Stimulated activated CD8-positive, alpha-beta memory T cell treated with anti-CD3 and anti-CD28 coated beads, Interleukin-15, amount 100 ng/mL, for 48 hours (primary cell): Measurements from ENCODE around the gene FEZ2.

Experiments used
- DNase-seq, 2 donors: peaks; one replicate each; pipeline ENCODE4 v3.0.0-alpha.2; 2020; ENCODE audit warnings: low read depth in 2 of 2

FEZ2 gene

DNA sequence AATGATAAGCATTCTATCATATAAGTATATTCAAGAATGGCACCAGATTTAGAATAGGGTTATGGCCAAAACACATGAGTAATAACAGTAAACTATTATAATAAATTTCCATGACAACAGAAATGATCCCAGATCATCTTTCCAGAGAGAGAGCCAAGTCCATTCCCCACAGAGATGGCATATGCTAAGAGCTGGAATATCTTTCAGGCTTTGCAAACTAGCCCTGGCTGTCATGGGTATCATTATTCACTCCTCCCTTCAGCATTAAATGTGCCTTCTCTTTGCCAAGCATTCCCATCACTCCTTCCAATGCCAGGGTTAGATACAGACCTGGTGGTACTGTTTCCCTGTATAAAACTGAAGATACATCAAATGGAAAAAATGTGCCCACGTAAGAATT lies 10.9 kb downstream of the FEZ2 start:
- no peak for DNase-seq

DNA sequence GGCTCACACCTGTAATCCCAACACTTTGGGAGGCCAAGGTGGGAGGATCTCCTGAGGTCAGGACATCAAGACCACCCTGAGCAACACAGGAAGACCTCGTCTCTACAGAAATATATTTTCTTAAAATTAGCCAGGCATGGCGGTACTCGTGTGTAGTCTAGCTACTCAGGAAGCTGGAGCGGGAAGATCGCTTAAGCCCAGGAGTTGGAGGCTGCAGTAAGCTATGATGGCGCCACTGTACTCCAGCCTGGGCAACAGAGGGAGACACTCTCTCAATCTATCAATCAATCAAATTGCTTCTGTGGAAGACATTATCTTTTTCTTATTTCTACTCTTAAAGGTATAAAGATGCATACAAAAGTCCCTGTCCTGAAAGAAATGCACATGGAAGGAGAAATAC lies 11.3 kb downstream of the FEZ2 start:
- DNase-seq = no peak

GRCh38 chr2:36584148-36584794 lies 13.7 kb downstream of the FEZ2 start:
- no peak for DNase-seq

DNA sequence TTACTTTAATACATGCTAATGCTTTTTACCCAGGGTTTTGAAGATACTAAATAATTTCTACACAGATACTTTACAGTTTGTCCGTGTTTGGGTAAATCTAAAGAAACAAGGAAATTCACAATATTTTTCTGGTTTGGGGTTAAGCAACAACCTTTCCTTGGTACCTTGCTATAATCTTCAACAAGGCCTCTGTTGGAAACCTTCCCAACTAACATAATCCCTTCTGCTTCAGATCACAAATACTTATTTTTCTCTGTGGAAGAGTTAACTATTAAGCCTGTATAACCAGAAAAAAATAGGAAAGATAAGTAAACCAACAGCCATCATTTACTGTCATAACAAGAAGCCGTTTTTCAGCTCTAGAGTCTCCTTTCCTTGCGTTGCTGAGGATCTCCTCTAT lies 15.0 kb downstream of the FEZ2 start:
- no peak for DNase-seq

GRCh38 chr2:36582538-36582937 lies 15.4 kb downstream of the FEZ2 start:
- no peak for DNase-seq

DNA sequence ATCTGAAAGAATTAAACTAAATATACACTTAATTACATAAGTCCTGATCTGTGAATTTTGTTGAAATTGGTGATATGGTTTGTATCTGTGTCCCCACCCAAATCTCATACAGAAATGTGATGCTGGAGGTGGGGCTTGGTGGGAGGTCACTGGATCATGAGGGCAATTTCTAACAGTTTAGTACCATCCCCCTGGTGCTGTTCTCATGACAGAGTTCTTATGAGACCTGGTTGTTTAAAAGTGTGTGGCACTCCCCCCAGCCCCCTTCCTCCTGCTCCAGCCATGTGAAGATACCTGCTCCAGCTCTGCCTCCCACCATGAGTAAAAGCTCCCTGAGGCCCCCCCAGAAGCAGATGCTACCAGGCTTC lies 18.7 kb downstream of the FEZ2 start:
- no peak for DNase-seq

DNA sequence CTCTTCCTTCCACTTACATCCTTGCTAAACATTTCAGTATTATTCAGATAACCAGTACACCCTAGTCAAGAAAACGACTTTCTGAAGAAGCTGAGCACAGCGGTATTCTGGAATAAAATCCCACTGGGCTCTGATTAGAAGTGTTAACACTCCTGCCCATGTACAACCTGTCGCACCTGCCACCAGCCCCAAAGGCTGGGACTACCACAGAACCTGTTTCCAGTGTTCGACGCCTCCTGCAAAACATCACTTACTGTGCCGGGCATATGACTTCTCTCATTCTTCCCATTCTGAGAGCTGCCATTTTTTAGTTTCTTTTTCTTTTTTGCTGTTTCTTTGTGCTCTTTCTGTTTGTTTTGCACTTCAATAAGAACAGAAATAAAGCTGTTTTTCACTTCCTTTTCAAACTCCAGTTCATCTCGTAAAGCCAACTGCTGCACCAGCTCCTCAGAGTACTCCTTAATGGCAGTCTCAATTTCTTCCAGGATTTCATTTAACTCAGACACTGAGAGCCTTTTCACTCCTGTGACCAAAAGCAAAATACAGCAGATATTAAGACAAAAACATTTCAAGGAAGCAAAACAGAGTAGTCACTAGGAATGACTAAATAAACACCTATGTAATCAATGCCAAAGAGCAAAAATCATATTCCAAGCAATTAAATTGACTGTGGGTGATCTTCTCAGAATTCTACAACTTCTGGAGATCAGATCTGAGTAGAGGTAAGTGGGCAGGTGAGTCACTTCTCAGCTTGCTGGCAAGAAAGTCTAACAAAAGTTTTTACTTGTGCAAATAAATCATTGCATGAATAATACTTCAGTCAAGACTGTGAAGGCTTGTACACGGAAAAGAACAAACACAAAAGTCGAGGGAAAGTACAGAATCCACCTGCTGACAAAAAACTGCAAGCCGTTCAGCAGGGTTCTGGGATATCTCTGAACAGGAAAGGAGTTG lies 19.3 kb downstream of the FEZ2 start:
- DNase-seq = no peak

DNA sequence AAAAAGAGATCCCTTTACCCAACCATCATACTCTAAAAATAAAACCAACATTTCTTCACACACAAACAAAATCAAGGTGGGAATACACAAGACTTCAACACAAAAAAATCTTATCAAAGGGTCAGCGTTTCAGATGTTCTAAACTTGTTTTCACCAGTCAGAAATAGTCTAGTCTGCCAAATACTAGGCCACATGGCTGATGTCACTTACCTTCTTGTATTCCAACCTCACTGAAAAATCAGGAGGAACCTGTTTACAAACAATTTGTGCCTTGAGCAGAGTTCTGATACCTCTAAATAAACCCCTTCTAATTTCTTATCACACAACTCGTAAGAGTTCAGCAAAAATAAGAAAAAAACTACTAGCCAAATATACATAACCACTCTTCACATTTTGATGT lies 20.1 kb downstream of the FEZ2 start:
- DNase-seq = no peak

GRCh38 chr2:36574560-36574959 lies 23.4 kb downstream of the FEZ2 start:
- DNase-seq = no peak

GRCh38 chr2:36573165-36573564 lies 24.8 kb downstream of the FEZ2 start:
- DNase-seq = no peak

DNA sequence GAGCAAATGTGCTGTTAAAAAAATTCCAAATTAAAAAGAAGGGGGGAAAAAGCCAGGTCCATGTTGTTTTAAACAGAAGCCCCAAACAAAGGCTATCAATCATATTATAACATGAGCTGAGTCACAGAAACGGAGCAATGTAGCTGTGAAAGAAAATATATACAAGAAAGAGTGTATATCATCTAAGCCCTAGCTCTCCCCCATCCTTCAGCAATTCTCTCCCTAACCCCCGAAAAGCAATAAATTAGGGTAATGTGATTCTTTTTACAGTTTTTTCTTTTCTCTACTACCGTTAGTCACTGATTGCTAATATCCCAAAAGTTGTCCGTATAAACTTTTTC lies 25.3 kb downstream of the FEZ2 start:
- DNase-seq = no peak

DNA sequence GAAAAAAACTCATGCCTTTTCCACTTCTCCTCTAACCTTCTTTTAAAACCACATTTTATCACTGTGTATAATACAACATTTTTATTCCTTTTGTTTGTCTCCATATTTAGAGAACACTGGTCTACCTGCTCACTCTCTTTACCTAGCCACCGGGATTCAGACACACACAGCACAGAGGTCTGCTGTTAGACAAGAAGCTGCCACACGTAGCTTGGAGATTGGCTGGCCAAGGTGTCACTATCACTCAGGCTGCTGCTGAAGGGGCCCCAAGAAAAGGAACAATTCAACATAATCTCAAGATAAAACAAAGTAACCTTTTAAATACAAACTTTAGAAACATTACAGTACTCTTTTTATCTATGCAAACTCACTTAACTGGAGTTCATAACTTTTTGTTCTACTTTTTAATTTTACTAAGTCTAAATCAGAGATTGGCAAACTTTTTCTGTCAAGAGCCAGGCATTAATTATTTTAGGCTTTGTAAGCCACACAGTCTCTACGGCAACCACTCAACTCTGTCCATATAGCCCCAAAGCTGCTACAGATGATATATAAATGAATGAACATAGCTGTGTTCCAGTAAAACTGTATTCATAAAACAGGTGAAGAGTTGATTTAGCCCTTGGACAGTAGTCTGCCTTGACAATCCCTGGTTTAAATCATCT lies 25.8 kb downstream of the FEZ2 start:
- no peak for DNase-seq

DNA sequence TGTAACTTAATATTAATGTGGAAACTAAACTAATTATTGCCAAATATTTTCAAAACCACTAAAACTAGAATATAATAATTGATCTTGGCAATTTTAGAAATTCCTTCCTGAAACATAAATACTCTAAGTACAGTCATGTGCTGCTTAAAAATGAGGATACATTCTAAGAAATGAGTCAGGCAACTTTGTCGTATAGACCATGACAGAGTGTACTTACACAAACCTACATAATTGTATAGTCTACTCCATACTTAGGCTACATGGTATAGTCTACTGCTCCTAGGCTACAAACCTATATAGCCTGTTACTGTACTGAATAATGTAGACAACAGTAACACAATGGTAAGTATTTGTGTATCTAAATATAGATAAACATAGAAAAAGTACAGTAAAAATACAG lies 27.6 kb downstream of the FEZ2 start:
- no peak for DNase-seq

DNA sequence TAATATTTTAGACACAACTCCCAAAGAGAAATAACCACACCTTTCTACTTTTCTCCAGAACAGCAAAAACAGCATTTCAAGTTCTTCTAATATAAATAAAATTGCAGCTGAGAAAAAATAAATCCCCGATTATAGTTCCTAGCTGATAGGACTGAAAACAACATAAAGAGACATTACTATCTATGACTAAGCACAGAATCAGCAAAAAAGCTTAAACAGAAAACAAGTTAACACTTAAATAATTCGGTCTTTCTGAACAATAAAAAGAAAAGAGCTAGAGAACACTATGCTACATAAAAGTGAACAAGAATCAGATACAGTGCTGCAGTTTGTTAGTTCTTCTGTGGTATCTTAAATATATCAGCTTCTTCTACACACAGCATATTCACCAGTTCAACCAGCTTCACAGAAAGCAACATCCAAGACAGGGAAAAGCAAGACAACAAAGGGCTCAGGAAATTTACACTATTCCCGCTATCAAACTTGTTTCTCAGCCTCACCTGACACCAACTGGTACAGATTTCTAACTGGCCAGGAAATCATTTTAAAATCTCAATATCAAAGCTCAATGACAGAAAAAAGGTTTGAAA lies 28.6 kb downstream of the FEZ2 start:
- no peak for DNase-seq

DNA sequence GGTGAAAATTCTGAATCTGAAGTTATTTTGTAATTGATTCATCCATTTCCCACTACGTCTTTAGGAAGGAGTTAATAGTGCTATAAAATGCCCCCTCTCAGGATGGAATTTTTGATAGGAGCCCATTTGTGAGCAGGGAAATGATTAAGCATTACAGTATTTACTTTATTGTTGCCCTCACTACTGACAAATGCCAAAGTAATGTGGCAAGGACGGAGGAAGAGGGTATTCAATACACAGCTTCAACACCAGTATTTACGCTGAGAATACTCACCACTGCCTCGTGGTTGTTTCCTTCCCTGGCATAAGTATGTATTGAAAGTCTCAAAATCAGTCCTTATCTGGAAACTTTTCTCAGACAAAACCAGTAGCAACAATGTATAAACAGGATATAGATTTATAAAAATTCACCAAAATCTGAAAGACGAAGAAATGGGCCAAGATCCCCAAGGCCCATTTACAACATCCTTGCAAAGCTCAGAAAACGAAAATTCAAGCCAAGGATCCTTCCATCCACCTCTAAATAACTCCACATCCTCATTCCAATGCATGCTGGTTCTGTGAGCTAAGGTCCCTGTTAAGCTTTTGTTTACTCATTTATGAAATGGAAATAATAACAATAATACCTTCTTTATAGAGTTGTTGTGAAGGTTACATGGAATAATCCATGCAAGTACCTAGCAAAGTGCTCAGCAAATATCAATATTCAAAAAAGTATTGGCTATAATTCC lies 29.3 kb downstream of the FEZ2 start:
- no peak for DNase-seq

- no peak for DNase-seq
These were observed 30.1 kb downstream of the FEZ2 start for GRCh38 chr2:36567711-36568408.

GRCh38 chr2:36566887-36567286 lies 31.1 kb downstream of the FEZ2 start:
- no peak for DNase-seq

DNA sequence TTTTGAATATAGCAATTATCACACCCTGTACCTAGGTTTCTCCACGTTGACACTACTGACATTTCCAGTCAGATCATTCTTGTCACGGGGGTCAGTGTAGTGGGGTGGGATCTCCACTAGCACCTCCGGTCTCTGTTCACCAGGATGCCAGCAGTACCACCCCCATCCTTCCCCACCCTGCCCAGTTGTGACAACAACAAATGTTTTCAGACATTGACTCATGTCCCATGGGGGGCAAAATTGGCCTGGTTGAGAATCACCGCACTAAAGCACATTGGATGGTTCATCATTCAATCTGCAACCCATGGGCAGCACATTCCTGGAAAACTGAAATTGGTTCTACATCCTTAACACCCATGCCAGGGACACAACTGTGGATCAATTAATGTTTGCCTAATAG lies 32.3 kb downstream of the FEZ2 start:
- DNase-seq = no peak

DNA sequence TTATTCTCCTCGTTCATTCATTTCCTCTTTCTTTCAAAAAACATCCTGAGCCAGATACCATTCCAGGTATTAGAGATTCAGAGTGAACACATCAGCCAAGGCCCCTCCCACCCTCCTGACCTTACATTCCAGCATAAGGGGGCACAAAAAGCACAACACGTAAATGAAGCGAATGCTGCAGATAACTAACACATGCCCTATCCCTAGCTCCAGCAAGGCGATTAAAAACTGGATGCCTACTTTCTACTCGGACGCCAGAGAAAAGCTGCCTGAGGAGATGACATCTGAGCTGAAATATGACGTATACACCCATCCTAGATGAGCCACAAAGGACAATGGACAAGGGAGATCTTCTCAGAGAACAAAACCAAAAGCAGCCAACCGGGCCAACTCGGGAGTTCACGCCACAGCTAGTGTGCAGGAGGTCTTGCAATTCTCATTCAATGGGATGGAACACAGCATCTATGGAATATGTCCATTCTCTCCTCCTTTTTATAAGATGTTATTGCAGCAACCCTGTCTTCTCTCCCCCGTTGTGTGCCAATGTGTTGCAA lies 33.5 kb downstream of the FEZ2 start:
- DNase-seq = no peak

DNA sequence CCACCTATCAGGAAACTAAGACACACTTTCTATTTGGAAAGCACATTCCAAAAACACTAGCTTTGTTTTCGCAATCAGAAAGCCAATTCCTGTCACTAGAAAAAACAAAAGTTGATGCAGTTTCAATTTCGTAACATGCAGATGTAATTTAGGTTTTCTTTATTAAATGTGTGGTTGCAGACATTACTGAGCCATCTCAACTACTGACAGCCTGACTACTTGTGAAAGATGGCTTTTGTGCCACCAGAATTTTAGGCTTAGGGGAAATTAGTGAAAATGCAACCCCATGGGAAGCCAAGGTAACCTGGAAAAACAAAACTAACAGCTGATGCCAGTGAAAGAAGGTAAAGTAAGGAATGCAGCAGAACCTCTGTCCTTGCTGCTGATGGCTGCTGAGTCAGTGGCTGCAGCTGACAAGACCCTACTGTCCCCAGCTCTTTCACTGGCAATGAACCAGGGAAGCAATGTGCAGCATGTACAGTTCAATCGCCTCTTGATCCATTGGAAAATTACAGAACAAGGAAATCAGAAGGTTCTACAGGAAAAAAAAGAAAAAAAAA lies 34.9 kb downstream of the FEZ2 start:
- DNase-seq = no peak

DNA sequence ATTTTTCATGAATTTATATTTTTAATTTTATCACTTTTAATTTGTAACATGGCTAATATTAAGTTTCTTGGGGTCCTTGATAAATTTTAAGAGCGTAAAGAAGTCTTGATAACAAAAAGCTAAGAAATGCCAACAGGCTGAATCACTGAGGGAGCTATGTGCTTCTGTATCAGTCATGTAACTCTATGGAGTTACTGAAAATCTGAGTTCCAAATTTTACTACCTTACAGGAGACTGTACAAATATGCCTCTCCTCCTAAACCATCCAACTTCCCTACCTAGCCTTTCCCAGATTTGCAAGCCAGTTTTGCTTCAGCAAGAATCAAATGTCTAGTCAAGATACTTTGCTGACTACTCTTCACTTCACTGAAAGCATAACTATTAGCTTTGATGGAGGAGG lies 35.7 kb downstream of the FEZ2 start:
- DNase-seq = no peak
